ENCODE results near the gene OPN1LW.
"Not testable (repeated sequence)": the region's sequence is repeated elsewhere in the genome, so short reads cannot be mapped to it uniquely, and the experiment has no call there.

DNA sequence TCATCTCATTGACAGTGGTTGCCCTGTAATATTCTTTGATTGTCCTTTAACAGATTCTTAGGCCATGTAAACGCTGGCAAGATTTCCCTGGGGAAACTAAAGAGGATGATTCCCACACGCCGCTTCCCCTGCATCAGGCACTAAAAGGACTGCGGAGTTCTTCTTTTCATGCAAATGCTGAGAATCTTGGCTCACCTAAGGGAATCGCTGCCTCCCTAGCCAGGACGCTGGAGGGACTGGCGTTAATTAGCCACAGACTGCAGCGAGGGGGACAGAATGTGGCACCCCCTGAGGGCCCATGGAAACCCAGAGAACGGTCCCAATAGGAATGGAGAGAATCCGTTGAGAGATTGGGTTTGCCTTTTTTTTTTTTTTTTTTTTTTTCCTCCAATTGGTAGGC lies 30.3 kb downstream of the OPN1LW start:
- TF ChIP-seq EZH2 (IDR thresholded peaks at IDR 0.05; ENCODE audit: low read length, missing control alignments), result not testable (repeated sequence)
- TF ChIP-seq, protein P1, sequence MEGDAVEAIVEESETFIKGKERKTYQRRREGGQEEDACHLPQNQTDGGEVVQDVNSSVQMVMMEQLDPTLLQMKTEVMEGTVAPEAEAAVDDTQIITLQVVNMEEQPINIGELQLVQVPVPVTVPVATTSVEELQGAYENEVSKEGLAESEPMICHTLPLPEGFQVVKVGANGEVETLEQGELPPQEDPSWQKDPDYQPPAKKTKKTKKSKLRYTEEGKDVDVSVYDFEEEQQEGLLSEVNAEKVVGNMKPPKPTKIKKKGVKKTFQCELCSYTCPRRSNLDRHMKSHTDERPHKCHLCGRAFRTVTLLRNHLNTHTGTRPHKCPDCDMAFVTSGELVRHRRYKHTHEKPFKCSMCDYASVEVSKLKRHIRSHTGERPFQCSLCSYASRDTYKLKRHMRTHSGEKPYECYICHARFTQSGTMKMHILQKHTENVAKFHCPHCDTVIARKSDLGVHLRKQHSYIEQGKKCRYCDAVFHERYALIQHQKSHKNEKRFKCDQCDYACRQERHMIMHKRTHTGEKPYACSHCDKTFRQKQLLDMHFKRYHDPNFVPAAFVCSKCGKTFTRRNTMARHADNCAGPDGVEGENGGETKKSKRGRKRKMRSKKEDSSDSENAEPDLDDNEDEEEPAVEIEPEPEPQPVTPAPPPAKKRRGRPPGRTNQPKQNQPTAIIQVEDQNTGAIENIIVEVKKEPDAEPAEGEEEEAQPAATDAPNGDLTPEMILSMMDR (conservative IDR thresholded peaks at IDR 0.05 in 1 of 2, IDR thresholded peaks at IDR 0.05 in 1 of 2; ENCODE audit: low read depth in 1 of 2, low read length in 2 of 2), result not testable (repeated sequence)

All from fibroblast of lung (primary cell).